HUDEP-2 (cell line): ENCODE results near the gene FAM221A.
"Not testable (repeated sequence)": the region's sequence is repeated elsewhere in the genome, so short reads cannot be mapped to it uniquely, and the experiment has no call there.

Experiments used
- DNase-seq, 76 experiments: peaks; one replicate each; lab custom pipeline; 2025; ENCODE audit not compliant: unreplicated experiment in 76 of 76; lab: John Stamatoyannopoulos, UW

Gene FAM221A

GRCh38 chr7:23698822-23699221 lies 18.8 kb downstream of the FAM221A start:
- DNase-seq, result no peak

DNA sequence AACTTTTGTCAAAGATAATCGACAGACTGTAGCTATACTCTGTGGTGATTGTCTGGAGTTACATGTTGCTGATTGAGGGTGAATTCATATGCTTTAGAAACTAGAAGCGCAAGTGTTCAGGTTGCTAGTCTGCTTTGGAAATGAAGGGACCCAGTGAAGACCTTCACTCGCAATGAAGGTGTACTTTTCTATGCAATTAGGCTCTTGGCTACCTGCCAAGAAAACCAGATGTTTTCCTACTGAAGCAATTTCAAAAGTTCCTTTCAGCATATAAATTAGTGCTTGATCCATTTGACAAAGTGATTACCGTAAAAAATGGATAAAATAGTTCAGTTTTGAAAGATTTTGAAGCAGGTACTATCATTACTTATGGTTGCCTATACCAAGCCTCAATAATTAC lies 20.0 kb downstream of the FAM221A start:
- DNase-seq, result no peak

DNA sequence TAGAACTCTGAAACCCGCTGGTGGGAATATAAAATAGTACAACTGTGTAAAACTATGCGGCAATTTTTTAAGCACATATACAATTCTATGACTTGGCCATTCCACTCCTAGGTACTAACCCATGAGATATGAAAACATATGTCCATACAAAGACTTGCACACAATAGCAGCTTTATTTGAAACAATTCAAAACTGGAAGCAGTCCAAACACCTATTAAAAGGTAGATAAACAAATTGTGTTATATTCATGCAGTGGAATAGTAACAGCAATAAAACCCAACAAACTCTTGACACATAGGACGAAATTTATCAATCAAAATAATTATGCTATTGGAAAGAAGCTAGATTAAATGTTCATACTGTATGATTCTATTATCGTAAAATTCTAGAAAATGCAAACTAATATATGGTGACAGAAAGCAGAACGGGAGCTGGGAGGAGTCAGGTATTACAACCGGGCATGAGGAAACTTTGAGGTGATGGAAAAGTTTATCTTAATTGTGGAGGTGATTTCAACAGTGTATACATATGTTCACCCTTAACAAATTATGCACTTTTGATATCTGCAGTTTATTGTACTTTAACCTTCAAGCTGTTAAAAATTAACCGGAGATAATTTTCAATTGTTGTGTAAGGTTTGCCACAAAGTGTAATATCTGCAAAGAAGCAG lies 29.2 kb downstream of the FAM221A start:
- DNase-seq, result no peak

DNA sequence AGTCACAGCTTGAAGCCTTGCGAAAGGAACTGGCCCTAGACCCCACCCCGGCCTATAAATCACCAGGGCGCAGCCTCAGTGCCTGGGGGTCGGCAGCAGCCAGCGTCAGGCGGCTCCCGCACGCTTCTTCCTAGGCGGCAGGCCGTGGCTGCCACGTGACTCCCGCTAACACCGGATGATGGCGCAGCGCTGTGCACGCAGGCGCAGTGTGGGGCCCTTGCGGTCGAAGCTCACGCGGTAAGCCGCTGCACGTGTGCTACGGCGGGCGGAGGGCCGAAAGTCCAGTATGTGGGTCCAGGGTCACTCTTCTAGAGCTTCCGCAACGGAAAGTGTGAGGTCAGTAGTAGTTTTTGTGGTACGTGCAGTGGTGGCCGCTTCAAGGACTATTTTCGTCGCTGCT lies 30.0 kb downstream of the FAM221A start, which contains the start of gene STK31:
STK31 (plus strand) TSS at position 220 of the 400 bp plus-strand sequence; CDS start at position 287, 67 bp downstream.
- DNase-seq, result no peak

GRCh38 chr7:23712368-23713284 lies 32.6 kb downstream of the FAM221A start:
- peak in 19 of 76 experiments; percentile 7 to 47 (median 22) for DNase-seq

- DNase-seq, result no peak
Measured at GRCh38 chr7:23713285-23714149, 33.5 kb downstream of the FAM221A start.

- no peak for DNase-seq
Measured at GRCh38 chr7:23714150-23714464, 34.1 kb downstream of the FAM221A start.

DNA sequence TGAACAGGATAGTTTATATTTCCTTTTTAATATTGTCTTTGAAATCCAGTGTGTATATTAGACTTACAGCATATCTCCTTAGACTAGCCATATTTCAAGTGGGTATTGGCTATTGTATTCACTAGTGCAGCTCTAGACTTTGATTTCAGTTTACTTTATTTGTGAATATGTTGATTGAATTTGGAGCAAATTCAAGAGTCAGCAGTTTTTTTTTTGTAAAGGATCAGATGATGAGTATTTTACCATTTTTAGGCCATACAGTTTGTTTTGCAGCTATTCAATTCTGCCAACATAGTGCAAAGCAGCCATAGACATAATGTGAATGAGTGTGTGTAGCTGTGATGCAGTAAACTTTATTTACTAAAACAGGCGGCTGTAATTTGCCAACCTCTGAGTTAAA lies 34.6 kb downstream of the FAM221A start:
- DNase-seq, result no peak

- DNase-seq, result no peak
Measured at GRCh38 chr7:23715099-23715498, 35.1 kb downstream of the FAM221A start.

DNA sequence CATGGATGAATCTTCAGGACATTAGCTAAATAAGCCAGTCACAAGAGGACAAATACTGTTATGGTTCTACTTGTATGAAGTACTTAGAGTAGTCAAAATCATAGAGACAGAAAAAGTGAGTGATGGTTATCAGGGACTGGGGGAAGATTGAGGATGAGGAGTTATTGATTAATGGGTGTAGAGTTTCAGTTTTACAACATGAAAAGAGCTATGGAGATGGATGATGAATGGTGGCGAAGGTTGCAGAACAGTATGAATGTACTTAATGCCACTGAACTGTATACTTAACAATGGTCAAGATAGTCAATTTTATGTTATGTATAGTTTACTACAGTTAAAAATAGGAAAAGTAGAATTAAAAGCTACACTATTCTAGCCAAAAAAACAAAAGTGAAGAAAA lies 37.8 kb downstream of the FAM221A start:
- no peak for DNase-seq

DNA sequence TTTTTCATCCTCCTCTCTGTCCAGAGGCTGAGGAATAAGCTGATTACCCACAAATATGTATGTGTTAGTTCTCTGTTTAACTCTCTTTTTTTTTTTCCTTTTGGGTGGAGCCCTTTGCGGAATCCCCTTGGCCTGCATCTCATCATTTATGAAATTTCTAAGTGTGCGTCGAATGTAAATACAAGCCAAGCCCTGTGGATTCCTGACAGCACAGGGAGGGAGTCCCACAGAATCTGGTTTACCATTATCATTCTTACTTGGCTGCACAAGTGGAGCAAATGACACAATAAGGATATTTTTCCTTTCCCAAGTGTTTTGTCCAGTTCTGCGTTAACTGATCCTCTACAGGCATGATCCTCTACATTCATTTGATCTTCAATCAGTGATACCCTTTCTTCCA lies 41.5 kb downstream of the FAM221A start:
- DNase-seq, result no peak

- not testable (repeated sequence) for DNase-seq
Measured at GRCh38 chr7:23722587-23723216, 42.7 kb downstream of the FAM221A start.

- DNase-seq, result not testable (repeated sequence)
Measured at GRCh38 chr7:23724113-23724512, 44.1 kb downstream of the FAM221A start.

DNA sequence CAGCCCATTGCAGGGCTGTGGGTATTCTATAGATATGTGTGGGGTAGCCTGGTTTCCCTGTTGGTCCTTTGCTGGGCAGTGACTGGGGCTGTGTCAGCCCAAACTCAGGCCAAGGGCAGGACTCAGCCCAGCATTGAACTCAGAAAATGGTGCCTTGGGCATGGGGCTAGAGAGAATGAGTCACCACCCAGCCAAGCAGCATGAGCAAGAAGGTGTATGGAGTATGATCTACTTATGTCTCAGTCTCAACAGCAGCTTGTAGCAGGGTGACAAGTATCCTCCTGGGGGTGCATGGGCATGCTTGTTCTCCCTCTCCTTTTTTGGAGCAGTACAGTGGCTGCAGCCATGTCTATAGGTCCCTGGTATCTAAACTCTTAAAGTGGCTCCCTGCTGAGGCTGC lies 62.1 kb downstream of the FAM221A start:
- DNase-seq, result no peak

DNA sequence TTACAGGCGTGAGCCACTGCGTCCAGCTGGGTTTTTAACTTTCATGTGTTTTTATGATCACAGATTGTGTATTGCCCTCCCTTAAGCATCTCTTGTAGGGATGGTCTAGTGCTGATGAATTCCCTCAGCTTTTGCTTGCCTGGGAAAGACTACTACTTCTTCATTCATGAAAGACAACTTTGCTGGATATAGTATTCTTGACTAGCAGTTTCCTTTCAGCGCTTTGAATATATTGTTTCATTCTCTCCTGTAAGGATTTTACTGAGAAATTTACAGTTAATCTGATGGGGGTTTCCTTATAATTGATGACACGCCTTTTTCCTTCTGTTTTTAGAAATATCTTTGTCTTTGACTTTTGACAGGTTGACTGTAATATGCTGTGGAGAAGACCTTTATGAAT lies 63.2 kb downstream of the FAM221A start:
- no peak for DNase-seq

DNA sequence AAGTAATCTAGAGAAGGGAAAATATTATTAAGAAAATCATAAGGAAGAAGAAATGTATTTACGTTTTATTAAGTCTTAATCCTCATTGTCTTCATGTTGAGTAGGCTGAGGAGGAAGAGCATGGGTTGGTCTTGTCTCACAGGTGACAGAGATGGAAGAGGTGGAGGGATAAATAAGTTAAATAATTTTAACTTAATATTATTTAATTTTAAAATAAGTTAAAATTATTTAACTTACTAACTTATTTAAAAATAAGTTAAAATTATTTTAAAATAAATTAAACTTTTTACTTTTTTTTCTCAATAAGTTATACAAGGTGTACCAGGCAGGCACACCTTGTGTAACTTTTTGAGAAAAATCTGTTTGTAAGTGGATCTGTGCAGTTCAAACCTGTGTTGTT lies 66.6 kb downstream of the FAM221A start:
- DNase-seq, result no peak

- DNase-seq, result no peak
Measured at GRCh38 chr7:23751852-23752251, 71.9 kb downstream of the FAM221A start.
